Sigmoid colon (tissue), 7 donors: Measurements from ENCODE around the gene NCKAP5. TPM values are rescaled to one million over a fixed set of nuclear protein-coding genes. Genes with fewer than 3 reads are reported as not detected.

Experiments
- DNase-seq: peaks from one replicate; pipeline ENCODE4 v3.0.0-alpha.2; 2019
- H3K27ac ChIP-seq, 4 donors: fragments of 200-600 bp; sonication (generic); one replicate each; pipeline ENCODE4 v1.5.1; 2016 to 2019; ENCODE audit warnings: mild to moderate bottlenecking in 1 of 4
- H3K27me3 ChIP-seq, 3 donors: fragments of 200-600 bp; sonication (generic); one replicate each; pipeline ENCODE4 v1.5.1; 2019; ENCODE audit warnings: mild to moderate bottlenecking in 1 of 3
- H3K36me3 ChIP-seq, 4 donors: fragments of 200-600 bp; sonication (generic); one replicate each; pipeline ENCODE4 v1.5.1; 2016 to 2019
- H3K4me1 ChIP-seq, 4 donors: fragments of 200-600 bp; sonication (generic); one replicate each; pipeline ENCODE4 v1.5.1; 2017 to 2019
- H3K4me3 ChIP-seq, 4 donors: fragments of 200-600 bp; sonication (generic); one replicate each; pipeline ENCODE4 v1.5.1; 2017 to 2019; ENCODE audit warnings: mild to moderate bottlenecking in 2 of 4, moderate library complexity in 1 of 4
- H3K9me3 ChIP-seq, 4 donors: fragments of 200-600 bp in 3 of 4; sonication (generic) in 3 of 4; one replicate each; pipeline versions ENCODE4 v1.5.1 to v1.6.1; 2013 to 2019
- CTCF ChIP-seq, 4 experiments: fragments of 450-650 bp in 3 of 4; fragments of 200-600 bp in 1 of 4; IDR thresholded peaks; one replicate each; pipeline ENCODE4 v1.5.1; 2016 to 2019; ENCODE audit warnings: antibody characterized with exemption in 4 of 4, mild to moderate bottlenecking in 3 of 4, moderate library complexity in 2 of 4
- EP300 ChIP-seq, 4 donors: sonication (generic); formaldehyde crosslinking; IDR thresholded peaks; one replicate each; pipeline ENCODE4 v1.6.1; 2017; ENCODE audit warnings: antibody characterized with exemption in 4 of 4
- POLR2A ChIP-seq, 2 donors: fragments of 450-650 bp; IDR thresholded peaks; one replicate each; pipeline ENCODE4 v1.6.1; 2016; ENCODE audit warnings: antibody characterized with exemption in 2 of 2, mild to moderate bottlenecking in 2 of 2, moderate library complexity in 2 of 2
- POLR2AphosphoS5 ChIP-seq, 4 donors: sonication (generic); formaldehyde crosslinking; IDR thresholded peaks; one replicate each; pipeline ENCODE4 v1.6.1; 2017; ENCODE audit warnings: antibody characterized with exemption in 4 of 4
- WGBS, 2 donors: extraction: QIAGEN DNeasy Blood & Tissue Kit; methylation state at CpG; one replicate each; pipeline ENCODE4 v1.1.7; 2013; 5-methylcytosine and 5-hydroxymethylcytosine counted together
- intact Hi-C: fragments of 100-400 bp; cut with DNase I; formaldehyde crosslinking; loops from one replicate; pipeline ENCODE4 v1.15.1; 2023
- polyA plus RNA-seq, 3 donors: library from polyadenylated mRNA; stranded (reverse); fragments of 200-250 nt; gene quantifications; one replicate each; pipeline ENCODE4 v1.2.3, GENCODE V29; 2013
- total RNA-seq, 4 donors: library from RNA; depleted of rRNA; stranded (reverse); fragments of >200 nt; gene quantifications; one replicate each; pipeline ENCODE4 v1.1.0, GENCODE V29; 2016
- donor health status: healthy with polysubstance abuse.
- donor health status: Bipolar disorder and iron deficiency.
- donor health status: healthy.

Gene NCKAP5
- total and polyA plus RNA-seq, 7 donors = under 0.01 to 3.7 (median 0.60) TPM

GRCh38 chr2:133413863-133414262, 154.4 kb downstream of the NCKAP5 start:
- Histone ChIP-seq H3K36me3 (no peaks in the 10 kb centered on the region), H3K4me3 (no peak overlapping the region), H3K4me1 (no peaks in the 10 kb centered on the region), H3K27ac (no peak overlapping the region), H3K27me3 (no peaks in the 10 kb centered on the region), H3K9me3 (no peaks in the 10 kb centered on the region)
- WGBS, 2 donors = 95 to 97% methylated on average over 3 of the region's 3 CpGs
- TF ChIP-seq POLR2A (IDR thresholded peaks at IDR 0.05) (no peak), CTCF (IDR thresholded peaks at IDR 0.05) (no peak), POLR2AphosphoS5 (IDR thresholded peaks at IDR 0.05) (no peak), EP300 (IDR thresholded peaks at IDR 0.05) (no peak)
- intact Hi-C loops = no loop called here
- DNase-seq = no peak

GRCh38 chr2:133412694-133413093, 155.6 kb downstream of the NCKAP5 start:
- H3K27ac ChIP-seq = no peak overlapping the region
- no peaks in the 10 kb centered on the region for H3K27me3 ChIP-seq
- intact Hi-C loops = no loop called here
- DNase-seq = no peak
- no peaks in the 10 kb centered on the region for H3K36me3 ChIP-seq
- H3K4me1 ChIP-seq = no peaks in the 10 kb centered on the region
- TF ChIP-seq EP300 (IDR thresholded peaks at IDR 0.05) = no peak
- TF ChIP-seq POLR2AphosphoS5 (IDR thresholded peaks at IDR 0.05) = no peak
- TF ChIP-seq POLR2A (IDR thresholded peaks at IDR 0.05) = no peak
- TF ChIP-seq CTCF (IDR thresholded peaks at IDR 0.05) = no peak
- H3K4me3 ChIP-seq = no peak overlapping the region
- H3K9me3 ChIP-seq = no peaks in the 10 kb centered on the region

- H3K36me3 ChIP-seq = no peaks in the 10 kb centered on the region
- H3K27me3 ChIP-seq = no peaks in the 10 kb centered on the region
- DNase-seq = no peak
- H3K9me3 ChIP-seq = no peaks in the 10 kb centered on the region
- TF ChIP-seq CTCF (IDR thresholded peaks at IDR 0.05) (no peak), POLR2A (IDR thresholded peaks at IDR 0.05) (no peak)
- no peaks in the 10 kb centered on the region for H3K4me1 ChIP-seq
- intact Hi-C loops = no loop called here
- no peak overlapping the region for H3K27ac ChIP-seq
- H3K4me3 ChIP-seq = no peak overlapping the region
- 77 to 93% methylated on average over 6 of the region's 6 CpGs for WGBS, 2 donors
Measured at GRCh38 chr2:133411857-133412256, 156.4 kb downstream of the NCKAP5 start.

- WGBS, 2 donors = 90 to 93% methylated on average over 5 of the region's 5 CpGs
- intact Hi-C loops = no loop called here
- no peak for DNase-seq
- no peak overlapping the region for H3K27ac ChIP-seq
- no peak overlapping the region for H3K4me3 ChIP-seq
- no peaks in the 10 kb centered on the region for H3K27me3 ChIP-seq
- no peaks in the 10 kb centered on the region for H3K4me1 ChIP-seq
- no peaks in the 10 kb centered on the region for H3K9me3 ChIP-seq
- no peaks in the 10 kb centered on the region for H3K36me3 ChIP-seq
- no peak for TF ChIP-seq CTCF (IDR thresholded peaks at IDR 0.05)
- TF ChIP-seq POLR2A (IDR thresholded peaks at IDR 0.05) = no peak
- no peak for TF ChIP-seq EP300 (IDR thresholded peaks at IDR 0.05)
- TF ChIP-seq POLR2AphosphoS5 (IDR thresholded peaks at IDR 0.05) = no peak
Measured at GRCh38 chr2:133411101-133411500, 157.2 kb downstream of the NCKAP5 start.

GRCh38 chr2:133409581-133410285, 158.5 kb downstream of the NCKAP5 start:
- WGBS, 2 donors = 91 to 92% methylated on average over 5 of the region's 5 CpGs
- H3K4me3 ChIP-seq = no peak overlapping the region
- H3K27ac ChIP-seq = no peak overlapping the region
- TF ChIP-seq CTCF (IDR thresholded peaks at IDR 0.05) (no peak), POLR2AphosphoS5 (IDR thresholded peaks at IDR 0.05) (no peak), POLR2A (IDR thresholded peaks at IDR 0.05) (no peak), EP300 (IDR thresholded peaks at IDR 0.05) (no peak)
- no peaks in the 10 kb centered on the region for H3K27me3 ChIP-seq
- H3K9me3 ChIP-seq = no peaks in the 10 kb centered on the region
- no peaks in the 10 kb centered on the region for H3K4me1 ChIP-seq
- intact Hi-C loops = no loop called here
- no peak for DNase-seq
- H3K36me3 ChIP-seq = no peaks in the 10 kb centered on the region
